Endothelial cell of umbilical vein (primary cell): ENCODE results near the gene IL16.

Experiments used
- EZH2 ChIP-seq: IDR thresholded peaks from 2 replicates; pipeline ENCODE4 v1.6.1; 2012; ENCODE audit warnings: borderline replicate concordance, low read depth, mild to moderate bottlenecking, moderate library complexity, low read length, inconsistent platforms; ENCODE audit not compliant: severe bottlenecking
- GATA2 ChIP-seq: IDR thresholded peaks from 2 replicates; pipeline ENCODE4 v1.7.0; 2011; ENCODE audit warnings: low read depth, mild to moderate bottlenecking, moderate library complexity, mixed read lengths, low read length; ENCODE audit not compliant: insufficient read length, insufficient read depth
- JUN ChIP-seq: IDR thresholded peaks from 2 replicates; pipeline ENCODE4 v1.6.1; 2011; ENCODE audit warnings: borderline replicate concordance, low read depth; ENCODE audit not compliant: insufficient read length, insufficient read depth
- MYC ChIP-seq: IDR thresholded peaks from one replicate; pipeline ENCODE4 v1.6.1; 2011; ENCODE audit warnings: mild to moderate bottlenecking, low read depth, low read length
- POLR2A ChIP-seq: IDR thresholded peaks from 2 replicates; pipeline ENCODE4 v1.6.1; 2012; ENCODE audit warnings: low read depth, mild to moderate bottlenecking, control low read depth, low read length
- POLR2AphosphoS5 ChIP-seq: IDR thresholded peaks from 2 replicates; pipeline ENCODE4 v1.6.1; 2012; ENCODE audit warnings: low read depth, mild to moderate bottlenecking, control low read depth, low read length, moderate library complexity; ENCODE audit not compliant: insufficient read depth
- TF ChIP-seq, protein P1 (sequence below), 2 donors: IDR thresholded peaks; 1 replicate in 1 of 2; 2 replicates in 1 of 2; pipeline ENCODE4 v1.5.1; 2011; ENCODE audit warnings: low read length in 2 of 2, mild to moderate bottlenecking in 2 of 2, moderate library complexity in 2 of 2, control low read depth in 1 of 2, inconsistent platforms in 1 of 2, low read depth in 1 of 2; ENCODE audit not compliant: insufficient read depth in 1 of 2; ENCODE audit errors: extremely low read depth in 1 of 2

DNA sequence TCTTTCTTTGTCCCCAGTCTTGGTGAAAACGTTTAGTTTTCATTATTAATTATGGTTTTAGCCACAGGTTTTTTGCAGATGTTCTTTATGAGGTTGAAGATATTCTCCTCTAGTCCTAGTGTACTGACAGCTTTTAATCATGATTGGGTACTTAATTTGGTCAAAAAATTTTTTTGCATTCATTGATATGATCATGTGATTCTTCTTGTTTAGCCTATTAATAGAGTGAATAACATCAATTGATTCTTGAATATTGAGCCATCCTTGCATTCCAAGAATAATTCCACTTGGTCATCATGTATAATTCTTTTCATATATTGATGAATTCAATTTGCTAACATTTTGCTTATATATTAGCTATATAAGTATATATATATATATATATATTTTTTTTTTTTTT is 46.1 kb downstream of the IL16 start:
- TF ChIP-seq POLR2A, result no peak
- TF ChIP-seq MYC, result no peak
- TF ChIP-seq, protein P1, sequence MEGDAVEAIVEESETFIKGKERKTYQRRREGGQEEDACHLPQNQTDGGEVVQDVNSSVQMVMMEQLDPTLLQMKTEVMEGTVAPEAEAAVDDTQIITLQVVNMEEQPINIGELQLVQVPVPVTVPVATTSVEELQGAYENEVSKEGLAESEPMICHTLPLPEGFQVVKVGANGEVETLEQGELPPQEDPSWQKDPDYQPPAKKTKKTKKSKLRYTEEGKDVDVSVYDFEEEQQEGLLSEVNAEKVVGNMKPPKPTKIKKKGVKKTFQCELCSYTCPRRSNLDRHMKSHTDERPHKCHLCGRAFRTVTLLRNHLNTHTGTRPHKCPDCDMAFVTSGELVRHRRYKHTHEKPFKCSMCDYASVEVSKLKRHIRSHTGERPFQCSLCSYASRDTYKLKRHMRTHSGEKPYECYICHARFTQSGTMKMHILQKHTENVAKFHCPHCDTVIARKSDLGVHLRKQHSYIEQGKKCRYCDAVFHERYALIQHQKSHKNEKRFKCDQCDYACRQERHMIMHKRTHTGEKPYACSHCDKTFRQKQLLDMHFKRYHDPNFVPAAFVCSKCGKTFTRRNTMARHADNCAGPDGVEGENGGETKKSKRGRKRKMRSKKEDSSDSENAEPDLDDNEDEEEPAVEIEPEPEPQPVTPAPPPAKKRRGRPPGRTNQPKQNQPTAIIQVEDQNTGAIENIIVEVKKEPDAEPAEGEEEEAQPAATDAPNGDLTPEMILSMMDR (IDR thresholded peaks at IDR 0.05; ENCODE audit: extremely low read depth in 1 of 2, insufficient read depth in 1 of 2, low read depth in 1 of 2, low read length in 2 of 2), result no peak
- TF ChIP-seq JUN, result no peak
- TF ChIP-seq EZH2, result no peak
- TF ChIP-seq GATA2, result no peak
- TF ChIP-seq POLR2AphosphoS5, result no peak
